HepG2 (cell line): ENCODE data around the gene SACS.

Experiments used
- AFF4 ChIP-seq: sonication (generic); formaldehyde crosslinking; IDR thresholded peaks from 2 replicates; pipeline ENCODE4 v1.4.0; 2020; ENCODE audit warnings: missing genetic modification reagents
- CTCF ChIP-seq: sonication (generic); formaldehyde crosslinking; IDR thresholded peaks from 2 replicates; pipeline ENCODE4 v1.5.0; 2020; ENCODE audit warnings: mild to moderate bottlenecking, missing genetic modification reagents, moderate library complexity
- GABPA ChIP-seq, 2 experiments: IDR thresholded peaks; 2 replicates each; pipeline ENCODE4 v1.6.1; 2011 to 2016; ENCODE audit warnings: low read depth in 2 of 2, low read length in 1 of 2, missing biosample characterization in 1 of 2, missing genetic modification characterization in 1 of 2
- MTA1 ChIP-seq: sonication (generic); formaldehyde crosslinking; IDR thresholded peaks from 2 replicates; pipeline ENCODE4 v1.4.0; 2020; ENCODE audit warnings: missing genetic modification reagents, mild to moderate bottlenecking, borderline replicate concordance
- NR2F1 ChIP-seq, 2 experiments: fragments of 450-650 bp in 1 of 2; formaldehyde crosslinking in 1 of 2; IDR thresholded peaks; 2 replicates each; pipeline versions ENCODE4 v1.5.0 to v1.6.1; 2016 to 2020; ENCODE audit warnings: mild to moderate bottlenecking in 1 of 2, missing compliant biosample characterization in 1 of 2, missing genetic modification reagents in 1 of 2, moderate library complexity in 1 of 2
- PAXIP1 ChIP-seq: sonication (generic); formaldehyde crosslinking; conservative IDR thresholded peaks from 2 replicates; pipeline ENCODE4 v1.4.0; 2020; ENCODE audit warnings: mild to moderate bottlenecking, missing genetic modification reagents, moderate library complexity
- POLR2A ChIP-seq, 2 experiments: IDR thresholded peaks; 2 replicates each; pipeline ENCODE4 v1.6.1; 2011; ENCODE audit warnings: low read depth in 2 of 2, low read length in 2 of 2, mild to moderate bottlenecking in 1 of 2, moderate library complexity in 1 of 2; ENCODE audit not compliant: insufficient read depth in 1 of 2
- POLR2AphosphoS2 ChIP-seq: IDR thresholded peaks from 2 replicates; pipeline ENCODE4 v1.6.1; 2011; ENCODE audit warnings: low read depth, low read length, improper control_type of control experiment
- SIN3A ChIP-seq: IDR thresholded peaks from 2 replicates; pipeline ENCODE4 v1.6.1; 2011; ENCODE audit warnings: low read depth, mild to moderate bottlenecking, control low read depth, low read length, borderline replicate concordance
- SP1 ChIP-seq, 2 experiments: fragments of 450-650 bp in 1 of 2; sonication (generic) in 1 of 2; formaldehyde crosslinking in 1 of 2; IDR thresholded peaks; 2 replicates each; pipeline versions ENCODE4 v1.4.0 to v1.6.1; 2016 to 2020; ENCODE audit warnings: missing genetic modification reagents in 1 of 2
- TFE3 ChIP-seq: IDR thresholded peaks from 2 replicates; pipeline ENCODE4 v1.6.1; 2016
- TP53 ChIP-seq: sonication (generic); formaldehyde crosslinking; conservative IDR thresholded peaks from 2 replicates; pipeline ENCODE4 v1.4.0; 2020; ENCODE audit warnings: missing genetic modification reagents
- ZHX1 ChIP-seq: sonication (generic); formaldehyde crosslinking; IDR thresholded peaks from 2 replicates; pipeline ENCODE4 v1.8.1; 2022; ENCODE audit warnings: low read depth, mild to moderate bottlenecking, missing genetic modification reagents

- TF ChIP-seq CTCF (no peak), SIN3A (no peak), AFF4 (CRISPR knock-in tag) (no peak), TP53 (no peak), POLR2A (IDR thresholded peaks at IDR 0.05; ENCODE audit: insufficient read depth in 1 of 2, low read depth in 2 of 2, low read length in 2 of 2) (no peak), PAXIP1 (no peak), TFE3 (CRISPR knock-in tag) (no peak), GABPA (IDR thresholded peaks at IDR 0.05; ENCODE audit: low read depth, low read length) (no peak), GABPA (CRISPR knock-in tag; IDR thresholded peaks at IDR 0.05; ENCODE audit: low read depth) (no peak), POLR2AphosphoS2 (no peak), ZHX1 (CRISPR knock-in tag) (no peak), SP1 (IDR thresholded peaks at IDR 0.05) (no peak), SP1 (CRISPR knock-in tag; IDR thresholded peaks at IDR 0.05) (no peak), NR2F1 (CRISPR knock-in tag; IDR thresholded peaks at IDR 0.05) (no peak), MTA1 (no peak)
Observed at GRCh38 chr13:23356368-23356767, 77.1 kb downstream of the SACS start.
